H1 (cell line): Measurements from ENCODE around the gene GNG12. TPM values are rescaled to one million over a fixed set of nuclear protein-coding genes. Genes with fewer than 3 reads are reported as not detected.

ENCODE experiments used
- CHD7 ChIP-seq: fragments of 300-600 bp; sonication (generic); IDR thresholded peaks from 2 replicates; pipeline ENCODE4 v1.7.1; 2012; ENCODE audit warnings: low read length, moderate library complexity, mild to moderate bottlenecking, inconsistent platforms; ENCODE audit not compliant: insufficient replicate concordance
- MAFK ChIP-seq: IDR thresholded peaks from 2 replicates; pipeline ENCODE4 v1.6.1; 2012; ENCODE audit warnings: low read depth, mild to moderate bottlenecking, improper control_type of control experiment, low read length
- SP2 ChIP-seq: IDR thresholded peaks from 2 replicates; pipeline ENCODE4 v1.6.1; 2012; ENCODE audit warnings: mild to moderate bottlenecking, low read length, inconsistent platforms
- USF2 ChIP-seq: IDR thresholded peaks from 2 replicates; pipeline ENCODE4 v1.6.1; 2011; ENCODE audit warnings: low read length, improper control_type of control experiment
- polyA plus RNA-seq, 7 experiments: library from polyadenylated mRNA; depleted of rRNA in 3 of 7; stranded (reverse) in 5 of 7; unstranded in 2 of 7; fragments of >200 nt in 5 of 7; fragments of 200-250 nt in 2 of 7; gene quantifications; 1 replicate in 5 of 7; 2 replicates in 1 of 7; 4 replicates in 1 of 7; pipeline versions ENCODE4 v1.2.1 to v1.2.3, GENCODE V29; 2011 to 2013; ENCODE audit warnings: missing spikeins in 2 of 7, mixed read lengths in 2 of 7
- total RNA-seq: library from RNA; stranded (reverse); fragmentation: NEBNext Ultra II Directional; extraction: Animal tissue kit (Norgen Biotek cat#: 25700); gene quantifications from 2 replicates; pipeline ENCODE4 v1.2.1, GENCODE V29; 2021

GNG12 gene
- total and polyA plus RNA-seq, 2 of the 8 experiments (the other 6 are each of a cell fraction or from before 2014, with no cell fraction given) = 11.4 to 35.8 TPM

GRCh38 chr1:67787746-67788145 lies 45.5 kb downstream of the GNG12 start (continued):
- TF ChIP-seq CHD7 = no peak
- no peak for TF ChIP-seq SP2
- no peak for TF ChIP-seq MAFK
- no peak for TF ChIP-seq USF2
